Testis (tissue), 3 donors: ENCODE data around the gene GLDN. TPM values are rescaled to one million over a fixed set of nuclear protein-coding genes. Genes with fewer than 3 reads are reported as not detected.

Experiments used
- DNase-seq: peaks from one replicate; pipeline ENCODE4 v3.0.0-alpha.2; 2019
- H3K27ac ChIP-seq, 2 donors: fragments of 200-600 bp; sonication (generic); one replicate each; pipeline ENCODE4 v1.5.1; 2019
- H3K27me3 ChIP-seq: fragments of 200-600 bp; sonication (generic); one replicate; pipeline ENCODE4 v1.5.1; 2019
- H3K36me3 ChIP-seq: fragments of 200-600 bp; sonication (generic); one replicate; pipeline ENCODE4 v1.5.1; 2017; ENCODE audit warnings: low read depth; ENCODE audit errors: missing control alignments
- H3K4me1 ChIP-seq: fragments of 200-600 bp; sonication (generic); one replicate; pipeline ENCODE4 v1.5.1; 2019
- H3K4me3 ChIP-seq, 2 donors: fragments of 200-600 bp; sonication (generic); one replicate each; pipeline ENCODE4 v1.5.1; 2017 to 2019
- H3K9me3 ChIP-seq: fragments of 200-600 bp; sonication (generic); one replicate; pipeline ENCODE4 v1.5.1; 2017
- POLR2A ChIP-seq: fragments of 450-650 bp; IDR thresholded peaks from one replicate; pipeline ENCODE4 v1.6.1; 2017; ENCODE audit warnings: antibody characterized with exemption, mild to moderate bottlenecking, moderate library complexity
- WGBS, 2 donors: methylation state at CpG; one replicate each; pipeline ENCODE4 v1.1.5; 2018; 5-methylcytosine and 5-hydroxymethylcytosine counted together
- intact Hi-C: fragments of 100-400 bp; cut with DNase I; formaldehyde crosslinking; loops from one replicate; pipeline ENCODE4 v1.15.1; 2023; ENCODE audit warnings: low total_unique reads
- polyA plus RNA-seq: library from polyadenylated mRNA; stranded (reverse); fragments of 350-450 nt; fragmentation: Illumina TruSeq; extraction: RNeasy Lipid Tissue Mini Kit (QIAGEN cat#74804); gene quantifications from one replicate; pipeline ENCODE4 v1.2.3, GENCODE V29; 2014; ENCODE audit warnings: low read depth, low replicate concordance; ENCODE audit not compliant: insufficient read depth
- total RNA-seq, 2 donors: library from RNA; depleted of rRNA; stranded (reverse); fragments of >200 nt; gene quantifications; one replicate each; pipeline ENCODE4 v1.2.3, GENCODE V29; 2016
- TF ChIP-seq, protein P1 (sequence below), 3 experiments: fragments of 450-650 bp in 2 of 3; fragments of 200-600 bp in 1 of 3; sonication (generic) in 1 of 3; IDR thresholded peaks; one replicate each; pipeline ENCODE4 v1.5.1; 2016 to 2019; ENCODE audit warnings: antibody characterized with exemption in 3 of 3, mild to moderate bottlenecking in 2 of 3, moderate library complexity in 1 of 3

GLDN gene
- total and polyA plus RNA-seq, 3 donors from 2014 or later, result 0.37 to 1.3 (median 0.61) TPM

- DNase-seq, result no peak
- 82 to 83% methylated on average over 8 of the region's 8 CpGs for WGBS, 2 donors
- intact Hi-C loops, result no loop called here
- TF ChIP-seq, protein P1, sequence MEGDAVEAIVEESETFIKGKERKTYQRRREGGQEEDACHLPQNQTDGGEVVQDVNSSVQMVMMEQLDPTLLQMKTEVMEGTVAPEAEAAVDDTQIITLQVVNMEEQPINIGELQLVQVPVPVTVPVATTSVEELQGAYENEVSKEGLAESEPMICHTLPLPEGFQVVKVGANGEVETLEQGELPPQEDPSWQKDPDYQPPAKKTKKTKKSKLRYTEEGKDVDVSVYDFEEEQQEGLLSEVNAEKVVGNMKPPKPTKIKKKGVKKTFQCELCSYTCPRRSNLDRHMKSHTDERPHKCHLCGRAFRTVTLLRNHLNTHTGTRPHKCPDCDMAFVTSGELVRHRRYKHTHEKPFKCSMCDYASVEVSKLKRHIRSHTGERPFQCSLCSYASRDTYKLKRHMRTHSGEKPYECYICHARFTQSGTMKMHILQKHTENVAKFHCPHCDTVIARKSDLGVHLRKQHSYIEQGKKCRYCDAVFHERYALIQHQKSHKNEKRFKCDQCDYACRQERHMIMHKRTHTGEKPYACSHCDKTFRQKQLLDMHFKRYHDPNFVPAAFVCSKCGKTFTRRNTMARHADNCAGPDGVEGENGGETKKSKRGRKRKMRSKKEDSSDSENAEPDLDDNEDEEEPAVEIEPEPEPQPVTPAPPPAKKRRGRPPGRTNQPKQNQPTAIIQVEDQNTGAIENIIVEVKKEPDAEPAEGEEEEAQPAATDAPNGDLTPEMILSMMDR (IDR thresholded peaks at IDR 0.05), result no peak
- no peak for TF ChIP-seq POLR2A
- no peak overlapping the region for H3K27ac ChIP-seq
- no peaks in the 10 kb centered on the region for H3K36me3 ChIP-seq
- no peaks in the 10 kb centered on the region for H3K27me3 ChIP-seq
- H3K9me3 ChIP-seq, result no peaks in the 10 kb centered on the region
- no peak overlapping the region for H3K4me3 ChIP-seq
- peaks cover 5% of the 10 kb centered on the region for H3K4me1 ChIP-seq
Observed at GRCh38 chr15:51312166-51313073, 29.0 kb upstream of the GLDN start.

DNA sequence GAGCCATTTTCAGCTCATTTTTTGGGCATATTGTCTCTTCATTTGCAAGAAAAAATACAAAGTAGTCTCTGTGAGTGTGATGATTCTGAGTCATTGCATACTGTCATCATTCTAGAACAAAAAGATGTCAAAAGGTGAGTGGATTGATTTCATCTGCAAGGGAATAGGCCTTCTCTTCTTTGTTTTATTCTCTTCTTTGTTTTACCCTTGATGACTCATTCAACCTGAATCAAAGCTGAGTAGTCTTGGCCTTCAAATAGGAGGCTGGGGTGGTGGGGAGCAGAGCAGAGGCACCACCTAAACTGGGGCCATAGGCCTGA lies 28.4 kb upstream of the GLDN start:
- Histone ChIP-seq H3K4me3 (no peak overlapping the region), H3K36me3 (no peaks in the 10 kb centered on the region), H3K27ac (no peak overlapping the region), H3K4me1 (peaks cover 5% of the 10 kb centered on the region), H3K9me3 (no peaks in the 10 kb centered on the region), H3K27me3 (no peaks in the 10 kb centered on the region)
- TF ChIP-seq POLR2A, result no peak
- TF ChIP-seq, protein P1 (IDR thresholded peaks at IDR 0.05), result no peak
- intact Hi-C loops, result no loop called here
- no peak for DNase-seq

- 93 to 95% methylated on average over 10 of the region's 10 CpGs for WGBS, 2 donors
- intact Hi-C loops, result no loop called here
- DNase-seq, result no peak
- no peaks in the 10 kb centered on the region for H3K27me3 ChIP-seq
- H3K36me3 ChIP-seq, result no peaks in the 10 kb centered on the region
- no peak overlapping the region for H3K27ac ChIP-seq
- H3K9me3 ChIP-seq, result no peaks in the 10 kb centered on the region
- no peak overlapping the region for H3K4me3 ChIP-seq
- peaks cover 5% of the 10 kb centered on the region for H3K4me1 ChIP-seq
- TF ChIP-seq, protein P1 (IDR thresholded peaks at IDR 0.05), result no peak
- TF ChIP-seq POLR2A, result no peak
Observed at GRCh38 chr15:51313644-51314280, 27.7 kb upstream of the GLDN start.

- TF ChIP-seq, protein P1 (IDR thresholded peaks at IDR 0.05), result no peak
- TF ChIP-seq POLR2A, result no peak
- Histone ChIP-seq H3K4me1 (peaks cover 5% of the 10 kb centered on the region), H3K4me3 (no peak overlapping the region), H3K27me3 (no peaks in the 10 kb centered on the region), H3K9me3 (no peaks in the 10 kb centered on the region), H3K27ac (no peak overlapping the region), H3K36me3 (no peaks in the 10 kb centered on the region)
- intact Hi-C loops, result no loop called here
- 67 to 82% methylated on average over 10 of the region's 10 CpGs for WGBS, 2 donors
- no peak for DNase-seq
Observed at GRCh38 chr15:51314391-51315337, 26.8 kb upstream of the GLDN start.
